AG04450 (cell line): ENCODE measurements around the gene RXRB. TPM values are rescaled to one million over a fixed set of nuclear protein-coding genes. Genes with fewer than 3 reads are reported as not detected.
"Not testable (repeated sequence)": the region's sequence is repeated elsewhere in the genome, so short reads cannot be mapped to it uniquely, and the experiment has no call there.

Source experiments
- CTCF ChIA-PET: fragments of 300-600, 350-600 bp; formaldehyde crosslinking; extraction: SDS; loops from one replicate; lab custom pipeline; 2022; ENCODE audit warnings: antibody characterized with exemption, inconsistent platforms; lab: Charles Lee
- POLR2A ChIA-PET: fragments of 350-600 bp; formaldehyde crosslinking; extraction: SDS; loops from one replicate; lab custom pipeline; 2021; ENCODE audit warnings: antibody characterized with exemption, inconsistent platforms; lab: Yijun Ruan, JAX
- DNase-seq: peaks from one replicate; pipeline ENCODE4 v3.0.0-alpha.2; 2011; ENCODE audit warnings: low read depth, low spot score
- H3K27ac ChIP-seq: one replicate; pipeline ENCODE4 v1.5.1; 2012; ENCODE audit warnings: low read depth, low read length, control low read depth
- H3K27me3 ChIP-seq: one replicate; pipeline ENCODE4 v1.6.0; 2012; ENCODE audit warnings: low read length; ENCODE audit not compliant: control insufficient read depth, insufficient read depth
- H3K4me3 ChIP-seq: 2 replicates; pipeline ENCODE4 v1.5.1; 2011; ENCODE audit warnings: mild to moderate bottlenecking, low read depth, low read length, control low read depth
- H3K9me3 ChIP-seq: 2 replicates; pipeline ENCODE4 v1.5.1; 2012; ENCODE audit warnings: low read length; ENCODE audit not compliant: control insufficient read depth, insufficient read depth
- polyA plus RNA-seq: library from polyadenylated mRNA; depleted of rRNA; stranded (reverse); fragments of >200 nt; gene quantifications from 2 replicates; pipeline ENCODE4 v1.2.3, GENCODE V29; 2011; rRNA removed
- small RNA-seq: library from RNA; depleted of rRNA; stranded (forward); fragments of <200 nt; gene quantifications from one replicate; pipeline ENCODE3, GENCODE V24; 2012; ENCODE audit warnings: low read depth; ENCODE audit not compliant: insufficient read length
- TF ChIP-seq, protein P1 (sequence below): IDR thresholded peaks from 2 replicates; pipeline ENCODE4 v1.5.1; 2011; ENCODE audit warnings: low read depth, low read length, control low read depth, inconsistent platforms

Gene RXRB
- polyA plus RNA-seq, 1 experiment = 38.5 TPM

DNA sequence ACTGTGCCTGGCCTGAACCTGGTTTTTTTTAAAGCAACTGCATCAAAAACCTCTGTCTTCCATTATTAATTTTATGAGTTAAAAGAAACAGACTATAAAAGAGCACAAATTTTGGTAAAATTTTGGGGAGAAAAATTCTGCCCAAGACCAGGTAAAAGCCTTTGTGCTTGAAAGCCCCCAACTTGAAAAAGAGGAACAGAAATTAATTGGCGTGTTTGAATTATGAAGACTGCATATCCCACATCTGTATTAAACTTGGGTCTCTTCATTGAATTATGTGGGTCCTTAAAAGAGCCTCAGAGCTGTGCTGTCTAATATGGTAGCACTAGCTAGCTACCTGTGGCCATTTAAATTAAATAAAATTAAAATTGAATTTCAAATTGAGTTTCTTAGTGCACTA lies 49.4 kb downstream of the RXRB start:
- CTCF ChIA-PET = interaction anchor here (3.7 to 3.9 kb wide), 2 partner anchors 33 to 97 kb away, joined by 13 to 34 read pairs; no protein-coding TSS in a partner anchor
- no peak for DNase-seq
- POLR2A ChIA-PET = no interaction called here

DNA sequence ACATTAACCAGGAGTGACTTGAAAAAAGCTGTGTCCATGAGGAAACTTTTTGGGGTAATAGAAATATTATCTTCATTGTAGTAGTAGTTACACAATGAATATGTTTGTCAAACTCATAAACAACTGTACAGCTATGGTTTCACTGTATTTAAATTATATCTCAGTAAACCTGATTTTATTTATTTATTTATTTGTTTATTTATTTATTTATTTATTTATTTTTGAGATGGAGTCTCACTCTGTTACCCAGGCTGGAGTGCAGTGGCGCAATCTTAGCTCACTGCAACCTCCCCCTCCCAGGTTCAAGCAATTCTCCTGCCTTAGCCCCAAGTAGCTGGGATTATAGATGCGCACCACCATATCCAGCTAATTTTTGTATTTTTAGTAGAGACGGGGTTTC lies 49.9 kb downstream of the RXRB start:
- peaks cover 19% of the 10 kb centered on the region for H3K27me3 ChIP-seq

More for the DNA sequence above, 49.4 kb downstream of the RXRB start:
- H3K27me3 ChIP-seq = peaks cover 19% of the 10 kb centered on the region
- H3K4me3 ChIP-seq = no peak overlapping the region
- TF ChIP-seq, protein P1, sequence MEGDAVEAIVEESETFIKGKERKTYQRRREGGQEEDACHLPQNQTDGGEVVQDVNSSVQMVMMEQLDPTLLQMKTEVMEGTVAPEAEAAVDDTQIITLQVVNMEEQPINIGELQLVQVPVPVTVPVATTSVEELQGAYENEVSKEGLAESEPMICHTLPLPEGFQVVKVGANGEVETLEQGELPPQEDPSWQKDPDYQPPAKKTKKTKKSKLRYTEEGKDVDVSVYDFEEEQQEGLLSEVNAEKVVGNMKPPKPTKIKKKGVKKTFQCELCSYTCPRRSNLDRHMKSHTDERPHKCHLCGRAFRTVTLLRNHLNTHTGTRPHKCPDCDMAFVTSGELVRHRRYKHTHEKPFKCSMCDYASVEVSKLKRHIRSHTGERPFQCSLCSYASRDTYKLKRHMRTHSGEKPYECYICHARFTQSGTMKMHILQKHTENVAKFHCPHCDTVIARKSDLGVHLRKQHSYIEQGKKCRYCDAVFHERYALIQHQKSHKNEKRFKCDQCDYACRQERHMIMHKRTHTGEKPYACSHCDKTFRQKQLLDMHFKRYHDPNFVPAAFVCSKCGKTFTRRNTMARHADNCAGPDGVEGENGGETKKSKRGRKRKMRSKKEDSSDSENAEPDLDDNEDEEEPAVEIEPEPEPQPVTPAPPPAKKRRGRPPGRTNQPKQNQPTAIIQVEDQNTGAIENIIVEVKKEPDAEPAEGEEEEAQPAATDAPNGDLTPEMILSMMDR = no peak
- peaks cover 3% of the 10 kb centered on the region; the same call in 1 of the 2 replicates for H3K9me3 ChIP-seq
- H3K27ac ChIP-seq = no peak overlapping the region

DNA sequence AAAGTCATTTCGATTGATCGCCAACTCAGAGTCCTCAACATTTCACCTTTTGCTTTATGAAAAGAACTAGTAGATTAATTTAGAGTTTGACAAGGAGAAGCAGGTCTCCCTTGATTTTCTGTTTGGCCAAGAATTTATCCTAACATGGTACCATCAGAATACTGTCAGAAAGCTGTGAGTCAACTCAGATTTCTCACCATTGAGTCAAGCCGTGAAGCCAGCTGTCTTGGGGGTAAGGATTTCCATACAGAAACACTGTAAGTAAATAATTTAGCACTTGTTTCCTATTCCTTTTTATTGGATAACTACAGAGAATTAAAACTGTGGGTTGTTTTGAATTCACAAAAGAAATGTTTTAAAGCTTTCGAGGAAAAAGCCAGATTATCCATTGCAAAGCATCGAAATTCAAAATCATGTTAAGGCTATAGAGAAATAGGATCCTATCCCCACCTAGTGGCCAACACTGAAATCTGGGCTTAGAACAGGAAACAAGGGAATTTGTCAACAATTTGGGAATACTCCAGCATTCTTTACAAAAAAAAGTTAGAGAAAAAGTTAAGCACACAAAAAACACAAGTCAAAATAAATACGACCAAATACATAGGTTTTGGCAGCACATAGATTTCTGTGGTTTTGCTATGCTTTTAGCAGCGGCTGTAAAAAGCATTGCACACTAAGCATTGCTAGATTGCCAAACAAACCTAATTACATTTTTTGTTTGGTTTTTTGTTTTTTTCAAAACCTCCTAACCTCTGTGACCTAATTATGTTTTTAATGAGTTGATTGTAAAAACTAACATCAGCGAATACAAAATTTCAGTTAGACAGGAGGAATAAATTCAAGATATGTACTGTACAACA lies 52.4 kb downstream of the RXRB start:
- ChIA-PET POLR2A (no interaction called here), CTCF (interaction anchor here (0.6 to 3.9 kb wide), 22 partner anchors 10 to 262 kb away, joined by 3 to 34 read pairs (median 4); no protein-coding TSS in a partner anchor)
- Histone ChIP-seq H3K4me3 (no peak overlapping the region), H3K9me3 (peaks cover 7% of the 10 kb centered on the region), H3K27me3 (peaks cover 16% of the 10 kb centered on the region), H3K27ac (no peak overlapping the region)
- TF ChIP-seq, protein P1 = peak; percentile 92
- peak; percentile 32 for DNase-seq

More for the DNA sequence above, 49.9 kb downstream of the RXRB start:
- H3K27ac ChIP-seq, H3K4me3 ChIP-seq, POLR2A ChIA-PET, H3K9me3 ChIP-seq, DNase-seq: not testable (repeated sequence)
- CTCF ChIA-PET = interaction anchor here (1.0 to 3.9 kb wide), 4 partner anchors 9 to 737 kb away, joined by 3 to 34 read pairs (median 16); no protein-coding TSS in a partner anchor

DNA sequence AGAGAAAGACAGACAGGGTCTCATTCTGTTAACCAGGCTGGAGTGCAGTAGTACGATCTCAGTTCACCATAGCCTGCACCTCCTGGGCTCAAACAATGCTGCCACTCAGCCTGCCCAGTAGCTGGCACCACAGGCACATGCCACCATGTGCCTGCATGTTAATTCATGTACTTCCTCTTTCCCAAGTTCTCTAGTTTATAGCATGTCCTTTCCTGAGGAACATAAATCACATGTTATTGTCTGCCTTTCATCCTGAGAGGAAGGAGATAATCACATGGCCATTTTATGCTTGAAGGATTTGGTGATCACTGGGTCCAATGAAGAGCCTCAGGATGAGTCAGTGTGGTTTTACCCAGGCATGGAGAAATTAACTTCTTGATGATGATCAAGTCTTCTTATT lies 56.1 kb downstream of the RXRB start:
- POLR2A ChIA-PET = no interaction called here
- TF ChIP-seq, protein P1 = no peak
- Histone ChIP-seq H3K27ac (no peak overlapping the region), H3K9me3 (peaks cover 5% of the 10 kb centered on the region), H3K27me3 (peaks cover 14% of the 10 kb centered on the region), H3K4me3 (no peak overlapping the region)
- CTCF ChIA-PET = no interaction called here
- no peak for DNase-seq

Small RNA genes lying within 50 kb of the gene (small RNA-seq; reads per million reads assigned to genes)
- gene MIR219A1 (5.1 reads per million, percentile 51 among the genes with 10 or more reads in this experiment), gene RNY4P10 (not detected)

Other genes with a start within 250 kb of the RXRB start
- gene HLA-DMA, start 247.6 kb downstream of the RXRB start, polyA plus RNA-seq = 7.1 and 8.2 TPM in 2 replicates
- gene BRD2, start 232.1 kb downstream of the RXRB start, polyA plus RNA-seq = 110 and 138 TPM in 2 replicates
- 0.02 TPM in 1 of 2 replicates, not detected in the other for gene HLA-DOA, start 191.1 kb downstream of the RXRB start, polyA plus RNA-seq
- gene HLA-DPA1, start 127.0 kb downstream of the RXRB start, polyA plus RNA-seq = 0.10 and 0.15 TPM in 2 replicates
- gene HLA-DPB1, start 124.7 kb downstream of the RXRB start, polyA plus RNA-seq = 0.94 and 1.6 TPM in 2 replicates
- gene COL11A2, start 8.2 kb downstream of the RXRB start, polyA plus RNA-seq = 0.26 and 0.37 TPM in 2 replicates
- 129 and 150 TPM in 2 replicates for gene SLC39A7, start 202 bp upstream of the RXRB start, polyA plus RNA-seq
- gene HSD17B8, start 4.0 kb upstream of the RXRB start, polyA plus RNA-seq = 4.9 and 5.7 TPM in 2 replicates
- 23.8 and 26.8 TPM in 2 replicates for gene RING1, start 7.8 kb upstream of the RXRB start, polyA plus RNA-seq
- gene VPS52, start 71.2 kb upstream of the RXRB start, polyA plus RNA-seq = 58.0 and 60.4 TPM in 2 replicates
- 5,380 and 5,823 TPM in 2 replicates for gene RPS18, start 71.4 kb upstream of the RXRB start, polyA plus RNA-seq
- gene B3GALT4, start 76.5 kb upstream of the RXRB start, polyA plus RNA-seq = 1.1 and 1.4 TPM in 2 replicates
- 43.3 and 44.7 TPM in 2 replicates for gene WDR46, start 88.6 kb upstream of the RXRB start, polyA plus RNA-seq
- 59.6 and 64.6 TPM in 2 replicates for gene PFDN6, start 88.9 kb upstream of the RXRB start, polyA plus RNA-seq
- gene RGL2, start 98.3 kb upstream of the RXRB start, polyA plus RNA-seq = 21.9 and 25.0 TPM in 2 replicates
- gene TAPBP, start 113.4 kb upstream of the RXRB start, polyA plus RNA-seq = 29.3 and 37.9 TPM in 2 replicates
- gene ZBTB22, start 117.1 kb upstream of the RXRB start, polyA plus RNA-seq = 8.4 and 11.8 TPM in 2 replicates
- gene DAXX, start 122.3 kb upstream of the RXRB start, polyA plus RNA-seq = 69.7 and 75.6 TPM in 2 replicates
- gene KIFC1, start 191.2 kb upstream of the RXRB start, polyA plus RNA-seq = 10.2 TPM in 2 replicates
- 26.6 and 29.7 TPM in 2 replicates for gene PHF1, start 210.3 kb upstream of the RXRB start, polyA plus RNA-seq
- gene CUTA, start 217.4 kb upstream of the RXRB start, polyA plus RNA-seq = 298 and 340 TPM in 2 replicates
- 5.3 and 6.5 TPM in 2 replicates for gene SYNGAP1, start 219.4 kb upstream of the RXRB start, polyA plus RNA-seq